ENCODE results near the gene TASP1. TPM values are rescaled to one million over a fixed set of nuclear protein-coding genes. Genes with fewer than 3 reads are reported as not detected.

Gene TASP1
- total RNA-seq, 3 donors from 2014 or later (not counting 1 experiment from before 2014, with no cell fraction given): 15.5 to 22.3 (median 16.3) TPM

DNA sequence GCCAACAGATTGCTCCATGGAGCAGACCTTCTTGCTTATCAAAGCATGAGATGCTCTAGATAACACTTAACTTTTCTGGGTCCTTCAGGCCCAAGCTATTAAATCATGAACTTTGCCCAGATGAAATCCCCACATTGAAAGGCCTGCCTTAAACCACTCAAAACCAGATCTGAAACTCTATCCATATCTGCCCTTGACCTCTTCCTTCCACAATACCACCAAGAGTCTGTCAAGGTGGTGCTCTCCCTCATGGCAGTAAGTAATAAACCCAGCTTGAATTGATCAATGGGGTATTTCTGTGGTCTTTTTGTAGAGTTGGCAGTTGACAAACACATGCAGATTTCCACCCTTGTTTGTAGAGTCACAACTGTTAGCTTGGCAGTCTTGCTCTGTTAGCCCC is 282.1 kb downstream of the TASP1 start:
- no peaks in the 10 kb centered on the region for H3K27me3 ChIP-seq (ENCODE audit: control insufficient read depth, insufficient read depth, low read length)
- intact Hi-C loops (cut with micrococcal nuclease): no loop called here
- H3K4me3 ChIP-seq (ENCODE audit: low read length): no peak overlapping the region
- H3K4me1 ChIP-seq (ENCODE audit: control insufficient read depth, insufficient read depth, low read length): no peaks in the 10 kb centered on the region
- H3K27me3 Mint-ChIP-seq (ENCODE audit: low read depth in 2 of 2): no peaks in the 10 kb centered on the region
- H3K27ac ChIP-seq (ENCODE audit: low read length): no peak overlapping the region
- DNase-seq: no peak
- H3K36me3 Mint-ChIP-seq: no peaks in the 10 kb centered on the region
- no peaks in the 10 kb centered on the region for H3K9me3 ChIP-seq (ENCODE audit: control insufficient read depth, insufficient read depth, low read length)
- no peak for TF ChIP-seq CTCF (IDR thresholded peaks at IDR 0.05)
- H3K4me3 Mint-ChIP-seq: no peak overlapping the region
- no peaks in the 10 kb centered on the region for H3K4me1 Mint-ChIP-seq
- ATAC-seq: no peak
- H3K27ac Mint-ChIP-seq: no peak overlapping the region
- H3K36me3 ChIP-seq (ENCODE audit: control insufficient read depth, insufficient read depth, low read length): no peaks in the 10 kb centered on the region
- peaks cover 0 to 7% of the 10 kb centered on the region in 2 donors for H3K9me3 Mint-ChIP-seq

DNA sequence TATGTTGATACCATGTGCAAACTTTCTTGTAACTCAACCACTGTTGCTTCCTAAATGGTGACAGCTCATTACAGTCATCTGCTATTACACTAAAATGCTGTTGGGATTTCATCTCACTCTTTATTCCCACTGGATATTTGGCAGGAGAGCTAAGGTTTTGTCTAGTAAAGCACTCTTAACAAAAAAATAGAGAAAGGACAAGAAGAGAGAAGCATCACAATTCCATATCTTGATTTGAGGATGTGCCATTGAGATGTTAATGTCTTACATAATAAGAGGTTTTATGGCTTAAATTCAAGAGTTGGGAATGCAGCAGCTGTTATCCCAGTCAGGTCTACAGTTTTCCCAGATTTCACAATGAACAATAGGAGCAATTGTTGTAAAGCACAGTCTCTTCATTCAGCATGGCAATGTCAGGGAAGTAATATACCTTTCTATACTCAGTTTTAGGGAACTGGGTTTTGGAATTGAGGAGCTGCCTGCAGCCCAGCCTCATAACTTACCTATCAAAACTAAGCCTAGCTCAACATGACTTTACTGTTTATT is 282.7 kb downstream of the TASP1 start:
- intact Hi-C loops (cut with micrococcal nuclease): no loop called here
- no peak for TF ChIP-seq CTCF (IDR thresholded peaks at IDR 0.05)
- Histone ChIP-seq H3K27ac (ENCODE audit: low read length) (no peak overlapping the region), H3K9me3 (ENCODE audit: control insufficient read depth, insufficient read depth, low read length) (no peaks in the 10 kb centered on the region), H3K4me1 (ENCODE audit: control insufficient read depth, insufficient read depth, low read length) (no peaks in the 10 kb centered on the region), H3K27me3 (ENCODE audit: control insufficient read depth, insufficient read depth, low read length) (no peaks in the 10 kb centered on the region), H3K36me3 (ENCODE audit: control insufficient read depth, insufficient read depth, low read length) (no peaks in the 10 kb centered on the region), H3K4me3 (ENCODE audit: low read length) (no peak overlapping the region)
- H3K9me3 Mint-ChIP-seq: peaks cover 0 to 7% of the 10 kb centered on the region in 2 donors
- H3K36me3 Mint-ChIP-seq: no peaks in the 10 kb centered on the region
- no peak overlapping the region for H3K4me3 Mint-ChIP-seq
- no peak for DNase-seq
- no peaks in the 10 kb centered on the region for H3K4me1 Mint-ChIP-seq
- ATAC-seq: no peak
- no peak overlapping the region for H3K27ac Mint-ChIP-seq
- no peaks in the 10 kb centered on the region for H3K27me3 Mint-ChIP-seq (ENCODE audit: low read depth in 2 of 2)

GRCh38 chr20:13355411-13355810 is 283.3 kb downstream of the TASP1 start:
- Histone ChIP-seq H3K9me3 (ENCODE audit: control insufficient read depth, insufficient read depth, low read length) (no peaks in the 10 kb centered on the region), H3K4me1 (ENCODE audit: control insufficient read depth, insufficient read depth, low read length) (no peaks in the 10 kb centered on the region), H3K36me3 (ENCODE audit: control insufficient read depth, insufficient read depth, low read length) (no peaks in the 10 kb centered on the region), H3K27ac (ENCODE audit: low read length) (no peak overlapping the region), H3K27me3 (ENCODE audit: control insufficient read depth, insufficient read depth, low read length) (no peaks in the 10 kb centered on the region), H3K4me3 (ENCODE audit: low read length) (no peak overlapping the region)
- no CpG with 5 or more reads among the region's 3 CpGs for WGBS (ENCODE audit: insufficient coverage)
- H3K27me3 Mint-ChIP-seq (ENCODE audit: low read depth in 2 of 2): no peaks in the 10 kb centered on the region
- H3K27ac Mint-ChIP-seq: no peak overlapping the region
- intact Hi-C loops (cut with micrococcal nuclease): no loop called here
- H3K36me3 Mint-ChIP-seq: no peaks in the 10 kb centered on the region
- H3K4me3 Mint-ChIP-seq: no peak overlapping the region
- TF ChIP-seq CTCF (IDR thresholded peaks at IDR 0.05): no peak
- H3K9me3 Mint-ChIP-seq: peaks cover 0 to 5% of the 10 kb centered on the region in 2 donors
- H3K4me1 Mint-ChIP-seq: no peaks in the 10 kb centered on the region
- DNase-seq (no peak), ATAC-seq (no peak)

DNA sequence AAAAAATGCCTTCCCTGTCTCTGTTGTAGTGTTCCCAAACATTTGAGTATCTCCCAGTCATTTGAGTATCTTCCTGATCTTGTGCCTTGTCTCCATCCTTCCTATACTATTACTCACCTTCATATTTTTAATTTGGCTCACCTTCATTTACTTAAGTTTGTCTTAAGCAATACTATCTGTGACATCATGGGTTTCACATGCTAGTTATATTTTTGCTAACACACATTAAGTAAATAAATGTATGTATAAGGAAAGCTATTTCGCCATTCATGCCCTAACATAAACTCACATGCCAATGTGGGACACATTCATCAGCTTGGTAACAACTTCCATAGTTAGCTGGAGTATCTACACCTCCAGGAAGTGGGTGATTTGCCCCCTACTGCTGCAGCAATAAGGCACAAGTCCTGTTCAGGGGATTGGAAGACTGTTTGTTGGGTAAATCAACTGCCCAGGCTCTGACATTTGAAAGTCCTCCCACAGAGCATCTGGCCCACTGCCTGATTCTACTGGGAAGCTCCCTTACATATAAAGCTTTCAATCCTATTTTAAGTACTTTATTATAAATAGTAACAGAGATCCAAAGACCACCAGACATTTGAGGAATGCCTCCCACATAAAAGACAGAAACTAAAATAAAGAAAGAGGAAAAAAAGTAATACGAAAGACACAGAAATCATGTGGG is 285.3 kb downstream of the TASP1 start:
- H3K4me3 Mint-ChIP-seq: no peak overlapping the region

More for the DNA sequence above, 285.3 kb downstream of the TASP1 start:
- Histone ChIP-seq H3K36me3 (ENCODE audit: control insufficient read depth, insufficient read depth, low read length) (no peaks in the 10 kb centered on the region), H3K27me3 (ENCODE audit: control insufficient read depth, insufficient read depth, low read length) (no peaks in the 10 kb centered on the region), H3K9me3 (ENCODE audit: control insufficient read depth, insufficient read depth, low read length) (no peaks in the 10 kb centered on the region), H3K27ac (ENCODE audit: low read length) (no peak overlapping the region), H3K4me3 (ENCODE audit: low read length) (no peak overlapping the region), H3K4me1 (ENCODE audit: control insufficient read depth, insufficient read depth, low read length) (no peaks in the 10 kb centered on the region)
- H3K27ac Mint-ChIP-seq: no peak overlapping the region
- no peaks in the 10 kb centered on the region for H3K36me3 Mint-ChIP-seq
- WGBS (ENCODE audit: insufficient coverage): no CpG with 5 or more reads among the region's 2 CpGs
- H3K9me3 Mint-ChIP-seq: peaks cover 0 to 2% of the 10 kb centered on the region in 2 donors
- TF ChIP-seq CTCF (IDR thresholded peaks at IDR 0.05): no peak
- intact Hi-C loops (cut with micrococcal nuclease): no loop called here
- DNase-seq (no peak), ATAC-seq (no peak)
- no peaks in the 10 kb centered on the region for H3K27me3 Mint-ChIP-seq (ENCODE audit: low read depth in 2 of 2)
- no peaks in the 10 kb centered on the region for H3K4me1 Mint-ChIP-seq

All from natural killer cell (primary cell).